GM23248 (cell line): ENCODE measurements around the gene TJAP1. TPM values are rescaled to one million over a fixed set of nuclear protein-coding genes. Genes with fewer than 3 reads are reported as not detected.

ENCODE experiments used
- DNase-seq: peaks from one replicate; pipeline ENCODE4 v3.0.0-alpha.2; 2015
- H2AFZ ChIP-seq: fragments of 200-600 bp; sonication (generic); 2 replicates; pipeline ENCODE4 v1.6.1; 2016; ENCODE audit warnings: antibody characterized with exemption
- H3F3A ChIP-seq: fragments of 200-600 bp; sonication (generic); 2 replicates; pipeline ENCODE4 v1.6.1; 2016; ENCODE audit warnings: mild to moderate bottlenecking, antibody characterized with exemption, mixed run types; ENCODE audit not compliant: insufficient read depth
- H3K27ac ChIP-seq: fragments of 200-600 bp; sonication (generic); 2 replicates; pipeline ENCODE4 v1.5.1; 2016; ENCODE audit warnings: mild to moderate bottlenecking
- H3K27me3 ChIP-seq: fragments of 200-600 bp; sonication (generic); replicated peaks from 2 replicates; pipeline ENCODE4 v1.6.1; 2016; ENCODE audit warnings: mild to moderate bottlenecking; ENCODE audit not compliant: insufficient read depth
- H3K36me3 ChIP-seq: fragments of 200-600 bp; sonication (generic); 2 replicates; pipeline ENCODE4 v1.6.1; 2016; ENCODE audit warnings: low read depth, mild to moderate bottlenecking
- H3K4me1 ChIP-seq: fragments of 200-600 bp; sonication (generic); 2 replicates; pipeline ENCODE4 v1.6.1; 2016; ENCODE audit warnings: mild to moderate bottlenecking; ENCODE audit not compliant: insufficient read depth
- H3K4me2 ChIP-seq: fragments of 200-600 bp; sonication (generic); one replicate; pipeline ENCODE4 v1.6.1; 2016; ENCODE audit warnings: mild to moderate bottlenecking; ENCODE audit not compliant: unreplicated experiment
- H3K4me3 ChIP-seq: fragments of 200-600 bp; sonication (generic); 2 replicates; pipeline ENCODE4 v1.5.1; 2016; ENCODE audit warnings: mild to moderate bottlenecking
- H3K79me2 ChIP-seq: fragments of 200-600 bp; sonication (generic); 2 replicates; pipeline ENCODE4 v1.6.1; 2016; ENCODE audit warnings: mild to moderate bottlenecking; ENCODE audit not compliant: insufficient read depth
- H3K9ac ChIP-seq: fragments of 200-600 bp; sonication (generic); 2 replicates; pipeline ENCODE4 v1.6.1; 2016; ENCODE audit warnings: mild to moderate bottlenecking
- H3K9me2 ChIP-seq: fragments of 200-600 bp; sonication (generic); 2 replicates; pipeline ENCODE4 v1.6.1; 2016; ENCODE audit warnings: mixed run types, mild to moderate bottlenecking, moderate library complexity; ENCODE audit not compliant: insufficient read depth
- H3K9me3 ChIP-seq: fragments of 200-600 bp; sonication (generic); one replicate; pipeline ENCODE4 v1.6.1; 2017; ENCODE audit warnings: low read depth
- H4K20me1 ChIP-seq: fragments of 200-600 bp; sonication (generic); 2 replicates; pipeline ENCODE4 v1.6.0; 2016; ENCODE audit not compliant: insufficient read depth
- EZH2 ChIP-seq: fragments of 200-600 bp; sonication (generic); IDR thresholded peaks from 2 replicates; pipeline ENCODE4 v1.6.1; 2018; ENCODE audit warnings: antibody characterized with exemption, mild to moderate bottlenecking; ENCODE audit not compliant: insufficient read depth, poor library complexity, severe bottlenecking
- EZH2phosphoT487 ChIP-seq: fragments of 200-600 bp; sonication (generic); IDR thresholded peaks from 2 replicates; pipeline ENCODE4 v1.6.1; 2018; ENCODE audit warnings: antibody characterized with exemption, moderate library complexity, mild to moderate bottlenecking, low read depth; ENCODE audit not compliant: insufficient read depth
- WGBS, 2 experiments: methylation state at CpG; one replicate each; pipeline ENCODE4 v1.1.6; 2015 to 2017; ENCODE audit warnings: low lambda C conversion rate in 2 of 2, low coverage in 1 of 2; ENCODE audit errors: missing lambda C conversion rate in 2 of 2; 5-methylcytosine and 5-hydroxymethylcytosine counted together
- in situ Hi-C: fragments of 300-500 bp; cut with MboI; formaldehyde crosslinking; loops from 2 replicates; pipeline ENCODE4 v1.15.0; 2020
- polyA plus RNA-seq: library from polyadenylated mRNA; unstranded; fragments of >200 nt; fragmentation: Nextera tagmentation; extraction: Ambion mirVana; gene quantifications from 2 replicates; pipeline ENCODE4 v1.2.1, GENCODE V29; 2016
- total RNA-seq: library from RNA; depleted of rRNA; stranded (reverse); fragments of >200 nt; shearing (Covaris generic); gene quantifications from 2 replicates; pipeline ENCODE4 v1.2.3, GENCODE V29; 2014

Gene TJAP1
- total and polyA plus RNA-seq, 2 experiments from 2014 or later, result 16.0 to 32.9 TPM

GRCh38 chr6:43493833-43494232, 16.5 kb downstream of the TJAP1 start:
- no peaks in the 10 kb centered on the region for H3K9me2 ChIP-seq
- H3K4me2 ChIP-seq, result no peak overlapping the region
- peaks cover 8% of the 10 kb centered on the region; the same call in 1 of the 2 replicates for H3K36me3 ChIP-seq
- 98 to 100% methylated on average over 7 of the region's 7 CpGs for WGBS, 2 experiments
- peaks cover 19% of the 10 kb centered on the region for H3F3A ChIP-seq
- H3K27ac ChIP-seq, result no peak overlapping the region
- H2AFZ ChIP-seq, result no peak overlapping the region
- no peak for DNase-seq
- no peak overlapping the region for H3K9ac ChIP-seq
- no peak for TF ChIP-seq EZH2
- TF ChIP-seq EZH2phosphoT487, result no peak
- H3K27me3 ChIP-seq, result no peaks in the 10 kb centered on the region
- no peaks in the 10 kb centered on the region for H4K20me1 ChIP-seq
- in situ Hi-C loops, result no loop called here
- no peaks in the 10 kb centered on the region for H3K9me3 ChIP-seq
- H3K4me3 ChIP-seq, result no peak overlapping the region
- peaks cover 66% of the 10 kb centered on the region for H3K4me1 ChIP-seq
- H3K79me2 ChIP-seq, result peaks cover 38% of the 10 kb centered on the region

- H3K27me3 ChIP-seq, result no peaks in the 10 kb centered on the region
- H3K4me2 ChIP-seq, result no peak overlapping the region
- TF ChIP-seq EZH2, result no peak
- TF ChIP-seq EZH2phosphoT487, result no peak
- H4K20me1 ChIP-seq, result no peaks in the 10 kb centered on the region
- H3K36me3 ChIP-seq, result peaks cover 8% of the 10 kb centered on the region; the same call in 1 of the 2 replicates
- no peak overlapping the region for H3K27ac ChIP-seq
- 94 to 98% methylated on average over 5 to 6 of the region's 6 CpGs for WGBS, 2 experiments
- no peaks in the 10 kb centered on the region for H3K9me2 ChIP-seq
- H3K9me3 ChIP-seq, result no peaks in the 10 kb centered on the region
- H2AFZ ChIP-seq, result no peak overlapping the region
- in situ Hi-C loops, result no loop called here
- peaks cover 38% of the 10 kb centered on the region for H3K79me2 ChIP-seq
- peaks cover 19% of the 10 kb centered on the region for H3F3A ChIP-seq
- DNase-seq, result no peak
- H3K9ac ChIP-seq, result no peak overlapping the region
- no peak overlapping the region for H3K4me3 ChIP-seq
- peaks cover 61% of the 10 kb centered on the region for H3K4me1 ChIP-seq
Observed at GRCh38 chr6:43494321-43494720, 17.0 kb downstream of the TJAP1 start.

GRCh38 chr6:43494766-43495165, 17.4 kb downstream of the TJAP1 start:
- Histone ChIP-seq H3K4me3 (no peak overlapping the region), H2AFZ (no peak overlapping the region), H3K27me3 (no peaks in the 10 kb centered on the region), H3F3A (peaks cover 19% of the 10 kb centered on the region), H4K20me1 (no peaks in the 10 kb centered on the region), H3K4me1 (peaks cover 59% of the 10 kb centered on the region), H3K27ac (no peak overlapping the region), H3K79me2 (peaks cover 38% of the 10 kb centered on the region), H3K4me2 (no peak overlapping the region), H3K36me3 (peaks cover 12% of the 10 kb centered on the region), H3K9me3 (no peaks in the 10 kb centered on the region), H3K9me2 (no peaks in the 10 kb centered on the region), H3K9ac (no peak overlapping the region)
- in situ Hi-C loops, result no loop called here
- no peak for DNase-seq
- TF ChIP-seq EZH2phosphoT487, result no peak
- TF ChIP-seq EZH2, result no peak
- 69 to 71% methylated on average over 4 of the region's 4 CpGs for whole genome bisulfite sequencing, 2 experiments

- no peak overlapping the region for H2AFZ ChIP-seq
Observed at GRCh38 chr6:43495409-43495941, 18.1 kb downstream of the TJAP1 start.

More at GRCh38 chr6:43495409-43495941, 18.1 kb downstream of the TJAP1 start:
- Histone ChIP-seq H3K4me1 (peaks cover 59% of the 10 kb centered on the region), H3K79me2 (peaks cover 38% of the 10 kb centered on the region), H3K36me3 (peaks cover 18% of the 10 kb centered on the region), H3K4me3 (no peak overlapping the region), H3K9me2 (no peaks in the 10 kb centered on the region), H3K9me3 (no peaks in the 10 kb centered on the region), H4K20me1 (no peaks in the 10 kb centered on the region), H3K9ac (no peak overlapping the region), H3K4me2 (no peak overlapping the region), H3K27ac (no peak overlapping the region), H3F3A (peaks cover 19% of the 10 kb centered on the region), H3K27me3 (no peaks in the 10 kb centered on the region)
- DNase-seq, result peak; percentile 46
- 96 to 97% methylated on average over 4 of the region's 4 CpGs for WGBS, 2 experiments
- no peak for TF ChIP-seq EZH2phosphoT487
- no peak for TF ChIP-seq EZH2
- in situ Hi-C loops, result no loop called here
